ENCODE results near the gene METTL2A. TPM values are rescaled to one million over a fixed set of nuclear protein-coding genes. Genes with fewer than 3 reads are reported as not detected.
"Not testable (repeated sequence)": the region's sequence is repeated elsewhere in the genome, so short reads cannot be mapped to it uniquely, and the experiment has no call there.

Gene METTL2A
- total RNA-seq, 2 experiments from 2014 or later: 18.4 to 32.2 TPM

DNA sequence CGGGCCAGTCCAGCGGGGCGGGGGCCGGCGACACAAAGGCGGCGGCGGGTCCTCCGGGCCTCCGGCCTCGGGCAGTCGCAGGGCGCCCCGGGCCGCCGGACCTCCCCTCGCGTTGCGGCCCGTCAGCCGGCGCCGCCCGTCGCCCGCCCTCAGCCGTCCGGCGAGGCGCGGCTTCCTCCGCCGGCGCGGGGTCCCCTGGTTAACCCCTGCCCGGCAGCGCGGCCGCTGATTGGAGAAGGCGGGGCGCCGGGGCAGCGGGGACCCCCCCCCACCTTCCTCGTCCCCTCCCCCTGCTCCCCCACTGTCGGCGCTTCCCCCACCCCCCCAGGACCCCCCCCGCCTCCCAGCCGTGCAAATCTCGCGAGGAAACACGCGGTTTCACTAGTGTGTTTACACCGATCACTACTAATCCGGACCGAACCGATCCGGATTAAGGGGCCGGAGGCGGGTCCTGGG is 54.8 kb downstream of the METTL2A start, which contains the start of gene TLK2:
TLK2 (plus strand) TSS at position 402 of the 456 bp plus-strand sequence. CDS start 2,301 bp downstream, outside the sequence.
- peak; percentile 90 for DNase-seq (ENCODE audit: low spot score)
- H2AFZ ChIP-seq (ENCODE audit: low read length): peak within 1 kb of the TSS; percentile 46; the same call in 1 of the 2 replicates
- H4K20me1 ChIP-seq (ENCODE audit: insufficient read depth, low read length): peaks cover 13% of the 10 kb centered on the region; the same call in 1 of the 2 replicates
- no peaks in the 10 kb centered on the region for H3K9me2 ChIP-seq (ENCODE audit: insufficient read depth, low read length)
- no peaks in the 10 kb centered on the region for H3K9me3 ChIP-seq (ENCODE audit: low read length)
- TF ChIP-seq CTCF (conservative IDR thresholded peaks at IDR 0.05; ENCODE audit: low read length): no peak
- TF ChIP-seq EZH2phosphoT487 (IDR thresholded peaks at IDR 0.05; ENCODE audit: borderline replicate concordance, low read depth, low read length): no peak
- H3K36me3 ChIP-seq (ENCODE audit: insufficient read depth, low read length): peaks cover 31% of the 10 kb centered on the region
- CTCF ChIA-PET (ENCODE audit: unreplicated experiment): no interaction called here
- intact Hi-C loops (cut with micrococcal nuclease; ENCODE audit: unreplicated experiment): loop anchor here (5.0 kb wide), 1 partner anchor 56 kb away; the partner anchor contains the start of gene METTL2A
- BruUV-seq (replicated peaks): no TSS peak
- H3K4me3 ChIP-seq (ENCODE audit: low read depth, low read length, poor library complexity, severe bottlenecking): peak within 1 kb of the TSS; percentile 97
- H3K79me2 ChIP-seq (ENCODE audit: insufficient read depth, low read depth, low read length): peaks cover 67% of the 10 kb centered on the region
- peak within 1 kb of the TSS; percentile 97 for H3K4me2 ChIP-seq (ENCODE audit: low read length)
- peaks cover 21% of the 10 kb centered on the region for H3K4me1 ChIP-seq (ENCODE audit: insufficient read depth, low read length, poor library complexity, severe bottlenecking)
- POLR2A ChIA-PET: no interaction called here
- H3K27ac ChIP-seq (ENCODE audit: low read depth, low read length, poor library complexity, severe bottlenecking): peak within 1 kb of the TSS; percentile 70

GRCh38 chr17:62478880-62479638 is 55.4 kb downstream of the METTL2A start:
- H2AFZ ChIP-seq (ENCODE audit: low read length); POLR2A ChIA-PET; BruUV-seq (replicated peaks); H3K9me2 ChIP-seq (ENCODE audit: insufficient read depth, low read length); H3K9me3 ChIP-seq (ENCODE audit: low read length); CTCF ChIA-PET (ENCODE audit: unreplicated experiment): not testable (repeated sequence)
- Histone ChIP-seq H3K4me1 (ENCODE audit: insufficient read depth, low read length, poor library complexity, severe bottlenecking) (peaks cover 21% of the 10 kb centered on the region), H3K4me2 (ENCODE audit: low read length) (peak overlapping the region; percentile 97), H3K27ac (ENCODE audit: low read depth, low read length, poor library complexity, severe bottlenecking) (peak overlapping the region; percentile 63), H3K36me3 (ENCODE audit: insufficient read depth, low read length) (peaks cover 37% of the 10 kb centered on the region), H4K20me1 (ENCODE audit: insufficient read depth, low read length) (peaks cover 13% of the 10 kb centered on the region; the same call in 1 of the 2 replicates), H3K4me3 (ENCODE audit: low read depth, low read length, poor library complexity, severe bottlenecking) (peak overlapping the region; percentile 97), H3K79me2 (ENCODE audit: insufficient read depth, low read depth, low read length) (peaks cover 73% of the 10 kb centered on the region)
- DNase-seq (ENCODE audit: low spot score): peak; percentile 51
- intact Hi-C loops (cut with micrococcal nuclease; ENCODE audit: unreplicated experiment): loop anchor here (5.0 kb wide), 1 partner anchor 57 kb away; the partner anchor contains the start of gene METTL2A

DNA sequence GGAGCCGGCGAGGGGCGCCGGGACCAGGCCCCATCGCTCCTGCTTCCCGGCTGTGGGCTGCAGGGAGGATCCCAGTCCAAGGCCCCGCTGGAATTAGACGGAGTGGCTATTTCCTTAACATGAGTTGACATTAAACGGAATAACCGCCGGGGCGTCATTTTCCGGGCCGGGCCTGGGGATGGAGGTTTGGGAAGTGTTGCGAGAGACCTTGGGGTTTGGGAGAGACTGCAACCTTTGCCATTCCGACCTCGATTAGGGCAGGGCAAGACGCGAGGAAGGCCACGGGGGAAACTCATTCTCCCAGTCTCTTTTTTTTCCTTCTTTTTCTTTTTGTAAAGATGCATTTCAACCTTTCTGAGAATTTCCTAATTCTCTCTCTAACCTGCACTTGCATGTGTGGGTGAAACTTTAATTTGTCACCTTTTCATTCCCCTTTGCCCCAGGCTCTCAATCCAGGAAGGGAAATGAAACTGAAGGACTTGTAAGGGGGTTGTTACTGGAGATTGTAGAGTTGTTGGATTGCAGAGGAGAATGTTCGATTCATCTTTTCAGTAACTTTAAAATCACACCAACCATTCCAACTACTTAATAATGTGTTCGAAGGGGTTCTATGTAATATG is 56.1 kb downstream of the METTL2A start:
- peaks cover 76% of the 10 kb centered on the region for H3K79me2 ChIP-seq (ENCODE audit: insufficient read depth, low read depth, low read length)
- intact Hi-C loops (cut with micrococcal nuclease; ENCODE audit: unreplicated experiment): loop anchor here (5.0 kb wide), 1 partner anchor 57 kb away; the partner anchor contains the start of gene METTL2A
- H3K9me3 ChIP-seq (ENCODE audit: low read length); H3K9me2 ChIP-seq (ENCODE audit: insufficient read depth, low read length); H2AFZ ChIP-seq (ENCODE audit: low read length); DNase-seq (ENCODE audit: low spot score); POLR2A ChIA-PET; CTCF ChIA-PET (ENCODE audit: unreplicated experiment): not testable (repeated sequence)
- TSS peak; percentile 59 for BruUV-seq (replicated peaks)
- H3K36me3 ChIP-seq (ENCODE audit: insufficient read depth, low read length): peaks cover 37% of the 10 kb centered on the region
- H3K4me3 ChIP-seq (ENCODE audit: low read depth, low read length, poor library complexity, severe bottlenecking): peak overlapping the region; percentile 97
- peaks cover 13% of the 10 kb centered on the region; the same call in 1 of the 2 replicates for H4K20me1 ChIP-seq (ENCODE audit: insufficient read depth, low read length)
- H3K27ac ChIP-seq (ENCODE audit: low read depth, low read length, poor library complexity, severe bottlenecking): peak overlapping the region; percentile 63
- H3K4me2 ChIP-seq (ENCODE audit: low read length): peak overlapping the region; percentile 97
- H3K4me1 ChIP-seq (ENCODE audit: insufficient read depth, low read length, poor library complexity, severe bottlenecking): peaks cover 21% of the 10 kb centered on the region

- intact Hi-C loops (cut with micrococcal nuclease; ENCODE audit: unreplicated experiment); BruUV-seq (replicated peaks); H3K4me2 ChIP-seq (ENCODE audit: low read length); H3K27ac ChIP-seq (ENCODE audit: low read depth, low read length, poor library complexity, severe bottlenecking); H2AFZ ChIP-seq (ENCODE audit: low read length); H3K9me3 ChIP-seq (ENCODE audit: low read length); H3K9me2 ChIP-seq (ENCODE audit: insufficient read depth, low read length); CTCF ChIA-PET (ENCODE audit: unreplicated experiment); DNase-seq (ENCODE audit: low spot score); H3K4me3 ChIP-seq (ENCODE audit: low read depth, low read length, poor library complexity, severe bottlenecking): not testable (repeated sequence)
- Histone ChIP-seq H3K36me3 (ENCODE audit: insufficient read depth, low read length) (peaks cover 48% of the 10 kb centered on the region), H4K20me1 (ENCODE audit: insufficient read depth, low read length) (peaks cover 13% of the 10 kb centered on the region; the same call in 1 of the 2 replicates), H3K79me2 (ENCODE audit: insufficient read depth, low read depth, low read length) (peaks cover 85% of the 10 kb centered on the region), H3K4me1 (ENCODE audit: insufficient read depth, low read length, poor library complexity, severe bottlenecking) (peaks cover 13% of the 10 kb centered on the region)
- POLR2A ChIA-PET: interaction anchor here (1.2 kb wide), 1 partner anchor 60 kb away, joined by 3 read pairs; no protein-coding TSS in a partner anchor
Measured at GRCh38 chr17:62482553-62482952, 58.9 kb downstream of the METTL2A start.

DNA sequence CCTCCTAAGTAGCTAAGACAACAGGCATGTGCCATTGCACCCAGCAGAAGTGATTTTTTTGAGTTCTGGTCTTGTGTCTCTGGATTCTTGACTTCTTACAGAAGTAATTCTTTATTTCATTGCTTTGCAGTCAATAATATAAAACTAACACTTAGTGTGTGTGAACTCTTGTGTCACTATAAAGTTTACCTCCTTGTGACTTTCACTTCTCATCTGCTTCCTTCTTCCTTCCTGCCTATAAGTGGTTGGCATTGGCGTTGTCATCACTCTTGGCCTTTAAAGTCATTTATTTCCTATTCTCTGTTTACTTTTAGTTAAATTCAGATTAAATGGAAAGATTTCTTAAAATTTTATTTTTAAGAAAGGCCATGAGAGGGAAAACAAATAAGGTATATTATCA is 67.3 kb downstream of the METTL2A start:
- intact Hi-C loops (cut with micrococcal nuclease; ENCODE audit: unreplicated experiment); POLR2A ChIA-PET; H4K20me1 ChIP-seq (ENCODE audit: insufficient read depth, low read length): not testable (repeated sequence)

More for the DNA sequence above, 67.3 kb downstream of the METTL2A start:
- H3K4me1 ChIP-seq (ENCODE audit: insufficient read depth, low read length, poor library complexity, severe bottlenecking); H3K9me3 ChIP-seq (ENCODE audit: low read length); H3K9me2 ChIP-seq (ENCODE audit: insufficient read depth, low read length); CTCF ChIA-PET (ENCODE audit: unreplicated experiment); BruUV-seq (replicated peaks); H3K27ac ChIP-seq (ENCODE audit: low read depth, low read length, poor library complexity, severe bottlenecking); H2AFZ ChIP-seq (ENCODE audit: low read length); H3K4me2 ChIP-seq (ENCODE audit: low read length); H3K4me3 ChIP-seq (ENCODE audit: low read depth, low read length, poor library complexity, severe bottlenecking); DNase-seq (ENCODE audit: low spot score): not testable (repeated sequence)
- H3K36me3 ChIP-seq (ENCODE audit: insufficient read depth, low read length): peaks cover 61% of the 10 kb centered on the region
- H3K79me2 ChIP-seq (ENCODE audit: insufficient read depth, low read depth, low read length): peaks cover 98% of the 10 kb centered on the region
